ENCODE measurements around the gene TOP2B. TPM values are rescaled to one million over a fixed set of nuclear protein-coding genes. Genes with fewer than 3 reads are reported as not detected.

Gene TOP2B, protein sequence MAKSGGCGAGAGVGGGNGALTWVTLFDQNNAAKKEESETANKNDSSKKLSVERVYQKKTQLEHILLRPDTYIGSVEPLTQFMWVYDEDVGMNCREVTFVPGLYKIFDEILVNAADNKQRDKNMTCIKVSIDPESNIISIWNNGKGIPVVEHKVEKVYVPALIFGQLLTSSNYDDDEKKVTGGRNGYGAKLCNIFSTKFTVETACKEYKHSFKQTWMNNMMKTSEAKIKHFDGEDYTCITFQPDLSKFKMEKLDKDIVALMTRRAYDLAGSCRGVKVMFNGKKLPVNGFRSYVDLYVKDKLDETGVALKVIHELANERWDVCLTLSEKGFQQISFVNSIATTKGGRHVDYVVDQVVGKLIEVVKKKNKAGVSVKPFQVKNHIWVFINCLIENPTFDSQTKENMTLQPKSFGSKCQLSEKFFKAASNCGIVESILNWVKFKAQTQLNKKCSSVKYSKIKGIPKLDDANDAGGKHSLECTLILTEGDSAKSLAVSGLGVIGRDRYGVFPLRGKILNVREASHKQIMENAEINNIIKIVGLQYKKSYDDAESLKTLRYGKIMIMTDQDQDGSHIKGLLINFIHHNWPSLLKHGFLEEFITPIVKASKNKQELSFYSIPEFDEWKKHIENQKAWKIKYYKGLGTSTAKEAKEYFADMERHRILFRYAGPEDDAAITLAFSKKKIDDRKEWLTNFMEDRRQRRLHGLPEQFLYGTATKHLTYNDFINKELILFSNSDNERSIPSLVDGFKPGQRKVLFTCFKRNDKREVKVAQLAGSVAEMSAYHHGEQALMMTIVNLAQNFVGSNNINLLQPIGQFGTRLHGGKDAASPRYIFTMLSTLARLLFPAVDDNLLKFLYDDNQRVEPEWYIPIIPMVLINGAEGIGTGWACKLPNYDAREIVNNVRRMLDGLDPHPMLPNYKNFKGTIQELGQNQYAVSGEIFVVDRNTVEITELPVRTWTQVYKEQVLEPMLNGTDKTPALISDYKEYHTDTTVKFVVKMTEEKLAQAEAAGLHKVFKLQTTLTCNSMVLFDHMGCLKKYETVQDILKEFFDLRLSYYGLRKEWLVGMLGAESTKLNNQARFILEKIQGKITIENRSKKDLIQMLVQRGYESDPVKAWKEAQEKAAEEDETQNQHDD (N-terminal part only)
- total RNA-seq: 82.2 and 104 TPM in 2 replicates

GRCh38 chr3:25664812-25665314, at the start of gene TOP2B:
Gene TOP2B, minus strand, starts transcription at chr3:25664907. Its CDS starts 610 bp downstream, at chr3:25664297.
- Histone ChIP-seq H3K4me3 (ENCODE audit: low read depth, low read length) (peak within 1 kb of the TSS; percentile 94), H3K27me3 (ENCODE audit: control insufficient read depth, insufficient read depth, low read length) (no peaks in the 10 kb centered on the region), H3K36me3 (ENCODE audit: control insufficient read depth, insufficient read depth, low read length) (no peaks in the 10 kb centered on the region)
- TF ChIP-seq, protein P1, sequence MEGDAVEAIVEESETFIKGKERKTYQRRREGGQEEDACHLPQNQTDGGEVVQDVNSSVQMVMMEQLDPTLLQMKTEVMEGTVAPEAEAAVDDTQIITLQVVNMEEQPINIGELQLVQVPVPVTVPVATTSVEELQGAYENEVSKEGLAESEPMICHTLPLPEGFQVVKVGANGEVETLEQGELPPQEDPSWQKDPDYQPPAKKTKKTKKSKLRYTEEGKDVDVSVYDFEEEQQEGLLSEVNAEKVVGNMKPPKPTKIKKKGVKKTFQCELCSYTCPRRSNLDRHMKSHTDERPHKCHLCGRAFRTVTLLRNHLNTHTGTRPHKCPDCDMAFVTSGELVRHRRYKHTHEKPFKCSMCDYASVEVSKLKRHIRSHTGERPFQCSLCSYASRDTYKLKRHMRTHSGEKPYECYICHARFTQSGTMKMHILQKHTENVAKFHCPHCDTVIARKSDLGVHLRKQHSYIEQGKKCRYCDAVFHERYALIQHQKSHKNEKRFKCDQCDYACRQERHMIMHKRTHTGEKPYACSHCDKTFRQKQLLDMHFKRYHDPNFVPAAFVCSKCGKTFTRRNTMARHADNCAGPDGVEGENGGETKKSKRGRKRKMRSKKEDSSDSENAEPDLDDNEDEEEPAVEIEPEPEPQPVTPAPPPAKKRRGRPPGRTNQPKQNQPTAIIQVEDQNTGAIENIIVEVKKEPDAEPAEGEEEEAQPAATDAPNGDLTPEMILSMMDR (IDR thresholded peaks at IDR 0.05; ENCODE audit: insufficient read depth, low read length, poor library complexity, severe bottlenecking): no peak
- DNase-seq (ENCODE audit: low read depth): peak; percentile 70

- Histone ChIP-seq H3K4me3 (ENCODE audit: low read depth, low read length) (no peak overlapping the region), H3K27me3 (ENCODE audit: control insufficient read depth, insufficient read depth, low read length) (no peaks in the 10 kb centered on the region), H3K36me3 (ENCODE audit: control insufficient read depth, insufficient read depth, low read length) (no peaks in the 10 kb centered on the region)
- DNase-seq (ENCODE audit: low read depth): no peak
- TF ChIP-seq, protein P1 (IDR thresholded peaks at IDR 0.05; ENCODE audit: insufficient read depth, low read length, poor library complexity, severe bottlenecking): no peak
Observed at GRCh38 chr3:25713341-25713985, 48.8 kb upstream of the TOP2B start.

- TF ChIP-seq, protein P1 (IDR thresholded peaks at IDR 0.05; ENCODE audit: insufficient read depth, low read length, poor library complexity, severe bottlenecking): no peak
- Histone ChIP-seq H3K27me3 (ENCODE audit: control insufficient read depth, insufficient read depth, low read length) (no peaks in the 10 kb centered on the region), H3K36me3 (ENCODE audit: control insufficient read depth, insufficient read depth, low read length) (no peaks in the 10 kb centered on the region), H3K4me3 (ENCODE audit: low read depth, low read length) (no peak overlapping the region)
- no peak for DNase-seq (ENCODE audit: low read depth)
Observed at GRCh38 chr3:25711090-25711489, 46.4 kb upstream of the TOP2B start.

GRCh38 chr3:25708036-25708435, 43.3 kb upstream of the TOP2B start:
- DNase-seq (ENCODE audit: low read depth): no peak
- H3K4me3 ChIP-seq (ENCODE audit: low read depth, low read length): no peak overlapping the region
- TF ChIP-seq, protein P1 (IDR thresholded peaks at IDR 0.05; ENCODE audit: insufficient read depth, low read length, poor library complexity, severe bottlenecking): no peak
- H3K27me3 ChIP-seq (ENCODE audit: control insufficient read depth, insufficient read depth, low read length): no peaks in the 10 kb centered on the region
- no peaks in the 10 kb centered on the region for H3K36me3 ChIP-seq (ENCODE audit: control insufficient read depth, insufficient read depth, low read length)

DNA sequence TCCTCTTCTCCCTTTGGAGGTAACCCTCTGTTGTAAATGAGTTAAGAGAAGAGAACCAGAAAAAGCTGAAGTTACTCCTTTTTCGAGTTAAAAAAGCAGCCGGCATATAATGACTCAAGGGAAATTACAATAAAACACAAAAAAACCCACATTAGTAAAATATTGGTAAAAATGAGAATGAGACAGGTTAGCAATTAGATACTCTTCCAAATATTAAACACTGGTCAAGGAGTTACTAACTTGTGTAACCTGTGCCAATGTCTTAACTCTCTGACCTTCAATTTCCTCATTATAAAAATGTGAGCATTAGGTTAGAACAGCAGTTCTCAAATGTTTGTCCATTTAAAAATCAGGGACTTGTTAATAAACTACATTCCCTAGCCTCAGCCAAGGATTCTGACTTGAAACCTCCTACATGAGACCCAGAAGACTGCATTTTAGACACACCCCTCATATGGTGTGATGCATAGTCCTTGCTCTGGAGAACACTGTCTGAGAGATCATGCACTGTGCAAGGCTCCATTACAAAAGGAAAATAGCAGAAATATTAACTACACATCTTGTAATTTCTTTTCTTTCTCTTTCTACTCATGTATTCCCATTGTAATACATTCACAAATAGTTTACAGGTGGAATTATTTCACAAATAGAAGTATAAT, 42.7 kb upstream of the TOP2B start:
- H3K4me3 ChIP-seq (ENCODE audit: low read depth, low read length): no peak overlapping the region
- no peak for DNase-seq (ENCODE audit: low read depth)
- TF ChIP-seq, protein P1 (IDR thresholded peaks at IDR 0.05; ENCODE audit: insufficient read depth, low read length, poor library complexity, severe bottlenecking): no peak
- no peaks in the 10 kb centered on the region for H3K27me3 ChIP-seq (ENCODE audit: control insufficient read depth, insufficient read depth, low read length)
- no peaks in the 10 kb centered on the region for H3K36me3 ChIP-seq (ENCODE audit: control insufficient read depth, insufficient read depth, low read length)

Data from kidney epithelial cell (primary cell).